Raji (cell line): ENCODE results near the gene IVD.

Source experiments
- POLR2A ChIP-seq: IDR thresholded peaks from 2 replicates; pipeline ENCODE4 v1.6.1; 2011; ENCODE audit warnings: low read depth, low read length, control low read depth; ENCODE audit not compliant: insufficient read depth

The IVD gene

DNA sequence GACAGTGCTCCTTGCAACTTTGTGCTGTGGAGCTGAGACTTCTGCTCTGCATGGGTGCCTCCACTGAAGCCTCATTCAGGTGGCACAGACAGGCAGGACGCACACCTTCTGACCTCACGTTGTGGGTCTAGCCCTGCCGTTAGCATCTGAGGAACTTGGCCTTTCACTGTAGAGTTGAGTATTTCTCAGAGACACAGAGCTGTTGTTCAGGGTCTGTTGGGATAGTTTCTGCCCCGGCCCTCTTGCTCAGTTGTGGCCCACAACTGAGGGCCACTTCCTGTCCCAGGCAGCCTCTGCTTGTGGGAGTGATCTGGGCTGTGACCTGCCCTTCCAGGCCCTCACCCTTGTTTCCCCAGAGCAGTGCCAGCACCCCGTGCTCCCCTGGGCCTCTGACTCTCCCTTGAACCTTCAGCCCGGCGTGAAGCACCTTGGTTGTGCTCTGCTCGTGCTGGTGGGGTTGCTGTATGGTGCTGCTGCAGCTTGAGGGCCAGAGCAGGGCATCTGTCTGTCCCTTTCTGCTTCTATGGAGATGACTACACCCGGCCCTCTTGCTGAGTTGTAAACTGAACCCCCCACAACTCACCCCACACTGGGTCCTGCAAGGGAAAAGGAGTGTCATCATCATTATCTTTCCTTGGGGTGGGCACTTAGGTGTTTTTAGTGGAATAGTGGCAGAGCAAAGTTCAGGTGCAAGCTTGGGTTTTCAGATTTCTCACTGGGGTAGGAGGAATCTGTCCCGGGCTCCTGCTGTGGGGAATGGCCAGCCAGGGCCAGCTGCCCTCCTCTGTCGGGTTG lies 46.9 kb downstream of the IVD start:
- no peak for TF ChIP-seq POLR2A

DNA sequence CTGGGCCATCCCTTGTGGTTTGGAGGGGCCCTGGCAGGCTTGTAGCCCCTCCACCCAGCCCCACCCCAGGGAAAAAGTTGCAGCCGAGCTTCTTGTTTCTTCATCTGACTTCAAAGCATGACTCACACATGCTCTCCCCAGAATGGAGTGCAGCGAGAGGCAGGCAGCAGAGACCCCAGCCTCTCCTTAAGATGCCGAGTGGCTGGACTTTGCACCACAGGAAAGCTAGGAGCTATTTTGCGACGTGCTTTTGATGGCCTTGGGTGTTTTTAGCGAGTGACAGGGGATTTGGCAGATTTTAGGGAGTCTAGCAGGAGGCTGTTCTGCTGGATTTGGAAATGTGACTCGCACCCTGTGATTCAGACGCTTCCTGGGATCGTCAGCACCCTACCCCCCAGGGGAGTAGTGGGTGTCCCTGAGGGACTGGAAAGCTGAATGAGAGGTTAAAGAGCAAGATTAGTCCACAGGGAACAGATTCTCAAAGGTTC lies 49.4 kb downstream of the IVD start:
- no peak for TF ChIP-seq POLR2A

DNA sequence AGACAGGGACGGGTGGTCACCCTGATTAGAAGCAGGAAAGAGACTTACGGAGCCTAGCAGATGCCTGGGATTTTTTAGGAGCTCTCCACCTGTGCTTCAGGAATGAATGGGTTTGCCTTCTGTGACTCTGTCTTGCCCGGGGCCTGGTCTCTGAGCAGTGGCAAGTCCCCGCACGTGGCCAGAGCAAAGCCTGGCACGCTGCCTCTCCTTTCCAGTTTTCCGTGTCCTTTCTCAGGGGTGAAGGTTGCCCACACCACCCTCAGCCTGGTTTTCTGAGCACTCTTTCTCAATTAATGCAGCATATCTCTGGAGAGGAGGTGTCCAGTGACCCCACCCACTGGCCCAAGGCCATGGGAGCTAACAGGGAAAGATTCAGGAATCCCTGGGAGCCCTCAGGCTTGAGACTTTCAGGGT lies 50.7 kb downstream of the IVD start:
- no peak for TF ChIP-seq POLR2A

DNA sequence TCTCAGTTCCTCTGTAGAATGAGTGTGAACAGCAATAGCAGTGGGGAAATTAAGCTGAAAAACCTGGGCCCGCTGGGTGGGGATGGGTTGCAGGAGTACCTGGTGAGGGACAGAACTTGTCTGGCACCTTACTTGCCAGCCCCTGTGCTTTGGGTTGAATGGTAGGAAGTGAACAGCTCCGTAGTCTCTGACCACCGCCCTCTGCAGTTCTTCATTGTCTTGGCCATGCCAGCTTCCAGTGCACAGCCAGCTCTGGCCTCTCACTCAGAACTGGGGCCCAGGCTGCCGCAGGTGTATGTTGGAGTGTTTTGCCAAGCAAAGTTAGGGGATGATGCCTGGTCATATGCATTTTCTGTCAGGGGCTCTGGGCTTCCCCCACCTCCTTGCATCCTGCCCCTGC lies 51.1 kb downstream of the IVD start:
- TF ChIP-seq POLR2A = no peak

DNA sequence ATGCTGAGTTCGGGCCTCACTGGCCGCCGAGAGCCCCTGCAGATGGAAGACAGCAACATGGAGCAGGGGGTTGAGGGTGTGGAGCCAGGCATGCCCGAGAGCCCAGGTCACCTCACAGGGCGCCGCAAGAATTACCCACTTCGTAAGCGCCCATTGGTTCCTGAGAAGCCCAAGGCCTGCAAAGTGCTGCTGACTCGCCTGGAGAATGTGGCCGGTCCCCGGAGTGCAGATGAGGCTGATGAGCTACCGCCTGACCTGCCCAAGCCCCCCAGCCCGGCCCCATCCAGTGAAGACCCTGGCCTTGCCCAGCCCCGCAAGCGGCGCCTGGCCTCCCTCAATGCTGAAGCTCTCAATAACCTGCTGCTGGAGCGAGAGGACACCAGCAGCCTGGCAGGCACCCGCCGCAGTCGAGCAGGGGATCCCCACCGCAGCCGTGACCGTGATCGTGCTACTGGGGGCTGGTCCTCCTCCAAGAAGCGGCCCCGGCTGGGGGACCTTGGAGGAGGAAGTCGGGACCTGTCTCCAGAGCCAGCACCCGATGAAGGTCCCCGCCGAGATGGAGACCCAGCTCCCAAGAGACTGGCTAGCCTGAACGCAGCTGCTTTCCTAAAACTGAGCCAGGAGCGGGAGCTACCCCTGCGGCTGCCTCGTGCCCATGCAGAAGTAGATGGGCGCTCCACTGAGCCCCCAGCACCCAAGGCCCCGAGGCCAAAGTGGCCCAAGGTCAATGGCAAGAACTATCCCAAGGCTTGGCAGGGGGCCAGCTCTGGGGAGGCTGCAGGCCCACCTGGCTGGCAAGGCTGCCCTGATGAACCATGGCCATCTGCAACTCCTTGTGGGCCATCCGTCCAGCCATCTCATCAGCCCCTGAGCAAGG lies 53.1 kb downstream of the IVD start:
- no peak for TF ChIP-seq POLR2A

DNA sequence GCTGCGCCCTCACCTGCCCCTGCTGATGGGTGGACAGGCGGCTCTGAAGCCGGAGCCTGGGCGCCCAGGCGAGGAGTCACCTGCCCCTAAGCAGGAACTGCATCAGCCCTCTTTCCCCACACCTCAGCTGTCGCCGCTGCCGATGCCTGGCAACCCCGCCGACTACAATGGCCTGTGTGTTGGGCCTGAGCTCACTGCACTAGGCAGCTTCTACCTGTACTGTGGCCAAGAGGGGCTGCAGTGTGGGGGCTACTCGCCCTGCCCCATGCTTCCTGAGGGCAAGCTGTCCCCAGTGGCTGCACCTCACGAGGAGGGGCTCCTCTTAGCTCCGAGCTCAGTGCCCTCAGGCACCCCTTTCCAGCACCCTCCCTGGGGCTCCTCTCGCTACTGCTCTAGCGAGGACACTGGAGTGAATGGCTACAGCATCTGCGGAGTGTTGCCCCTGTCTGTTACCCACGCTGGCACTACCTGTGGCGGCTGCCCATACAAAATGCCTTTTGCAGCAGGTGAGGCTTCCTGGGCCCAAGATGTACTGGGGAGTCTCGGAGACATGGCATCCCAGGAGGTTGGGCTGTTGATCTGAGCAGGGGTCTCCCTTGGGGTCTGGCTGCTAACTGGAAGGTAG lies 53.9 kb downstream of the IVD start:
- no peak for TF ChIP-seq POLR2A

DNA sequence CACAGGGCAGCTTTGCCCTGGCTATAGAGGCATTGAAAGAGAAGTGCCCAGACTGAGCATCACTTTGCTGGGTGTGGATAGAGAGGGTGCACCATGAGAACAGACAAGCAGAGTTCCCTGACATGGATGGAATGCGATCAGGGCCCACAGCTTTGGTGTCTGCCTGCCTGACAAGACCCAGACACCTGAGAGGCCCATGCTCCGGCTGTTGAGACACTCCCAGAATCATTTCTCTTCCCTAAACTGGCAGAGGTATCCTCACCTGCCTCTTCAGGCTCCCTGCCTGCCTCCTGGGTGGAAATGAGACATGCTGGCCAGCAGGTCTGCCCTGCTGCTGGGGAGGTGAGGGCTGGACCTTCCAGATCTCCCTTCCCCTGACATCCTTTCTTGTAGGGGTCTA lies 54.8 kb downstream of the IVD start:
- TF ChIP-seq POLR2A = no peak

DNA sequence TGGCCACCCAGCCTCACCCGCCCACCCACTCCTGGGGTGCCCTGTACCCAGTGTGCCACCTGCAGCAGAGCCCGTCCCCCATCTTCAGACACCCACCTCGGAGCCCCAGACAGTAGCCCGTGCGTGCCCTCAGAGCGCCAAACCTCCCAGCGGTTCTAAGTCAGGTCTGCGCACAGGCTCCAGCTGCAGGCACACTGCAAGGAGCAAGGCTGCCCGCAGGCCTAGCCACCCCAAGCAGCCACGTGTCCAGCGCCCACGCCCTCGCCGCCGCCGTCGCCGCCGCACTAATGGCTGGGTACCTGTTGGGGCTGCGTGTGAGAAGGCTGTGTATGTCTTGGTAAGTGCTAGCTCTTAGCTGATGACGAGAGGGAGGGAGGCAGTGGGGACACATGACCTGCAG lies 56.4 kb downstream of the IVD start:
- no peak for TF ChIP-seq POLR2A

DNA sequence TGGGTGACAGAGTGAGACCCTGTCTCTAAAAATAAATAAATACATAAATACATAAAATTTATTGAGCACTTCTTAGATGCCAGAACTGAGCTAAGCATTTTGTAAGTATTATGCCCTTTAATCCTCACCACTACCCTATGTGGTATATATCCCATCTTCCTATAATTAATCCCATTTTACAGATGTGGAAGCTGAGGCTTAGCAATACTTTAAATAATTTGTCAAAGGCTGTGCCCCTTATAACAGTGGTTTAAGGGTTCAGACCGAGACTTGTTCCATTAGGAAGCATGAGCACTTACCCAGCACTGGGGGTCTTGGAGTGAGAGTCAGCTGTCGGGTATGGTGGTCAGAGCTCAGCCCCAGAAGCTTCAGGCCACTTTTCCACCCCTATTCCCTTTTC lies 57.7 kb downstream of the IVD start:
- no peak for TF ChIP-seq POLR2A

DNA sequence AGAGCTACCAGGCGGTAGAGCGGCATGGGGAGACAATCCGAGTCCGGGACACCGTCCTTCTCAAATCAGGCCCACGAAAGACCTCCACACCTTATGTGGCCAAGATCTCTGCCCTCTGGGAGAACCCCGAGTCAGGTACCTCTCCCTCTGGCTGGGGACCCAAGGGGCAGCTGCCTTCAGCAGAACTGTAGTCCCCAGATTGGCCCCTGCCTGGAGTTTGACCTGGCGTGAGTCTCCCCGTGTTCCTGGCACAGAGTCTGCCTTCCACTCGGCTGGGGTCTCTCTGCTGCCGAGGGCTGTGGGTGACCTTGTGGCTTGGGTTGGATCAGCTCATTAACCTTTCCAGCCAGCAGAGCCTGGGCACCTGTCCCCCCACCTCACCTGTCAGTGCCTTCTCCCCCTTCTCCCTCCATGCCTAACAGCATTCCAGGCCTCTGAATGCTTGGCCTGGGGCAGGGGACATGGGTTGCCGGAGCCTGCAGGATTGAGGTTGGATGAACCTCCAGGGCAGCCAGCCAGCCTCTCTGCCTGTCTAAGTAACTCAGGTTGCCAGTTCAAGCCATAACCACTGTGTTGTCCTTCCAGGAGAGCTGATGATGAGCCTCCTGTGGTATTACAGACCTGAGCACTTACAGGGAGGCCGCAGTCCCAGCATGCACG lies 58.4 kb downstream of the IVD start:
- TF ChIP-seq POLR2A = no peak

DNA sequence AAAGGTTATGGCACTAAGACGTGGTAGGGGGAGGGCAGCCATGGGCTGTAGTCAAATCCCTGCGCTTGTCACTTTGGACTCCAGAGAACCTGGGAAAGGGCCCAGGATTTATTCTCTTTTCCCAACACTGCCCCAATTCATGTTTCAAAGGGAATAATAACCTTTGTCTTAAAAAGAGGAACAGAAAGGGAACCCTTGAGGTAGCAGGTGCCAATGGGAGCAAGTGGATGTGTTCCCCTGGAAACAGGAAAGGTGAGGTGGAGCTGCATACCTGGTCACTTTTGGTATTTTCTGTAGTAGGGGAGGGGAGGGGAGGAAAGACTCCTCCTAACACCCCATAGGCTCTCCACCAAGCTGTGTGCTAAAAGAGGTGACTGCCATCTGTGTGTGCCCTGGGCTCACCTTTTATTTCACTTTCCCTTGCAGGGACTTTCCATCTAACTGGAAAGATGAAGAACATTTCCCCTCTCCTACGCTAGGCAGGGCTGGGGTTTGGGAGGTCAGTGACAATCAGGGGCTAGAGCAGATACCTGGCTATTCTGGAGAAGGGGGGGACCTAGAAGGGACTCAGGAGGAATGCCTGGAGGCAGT lies 59.1 kb downstream of the IVD start:
- TF ChIP-seq POLR2A = no peak

DNA sequence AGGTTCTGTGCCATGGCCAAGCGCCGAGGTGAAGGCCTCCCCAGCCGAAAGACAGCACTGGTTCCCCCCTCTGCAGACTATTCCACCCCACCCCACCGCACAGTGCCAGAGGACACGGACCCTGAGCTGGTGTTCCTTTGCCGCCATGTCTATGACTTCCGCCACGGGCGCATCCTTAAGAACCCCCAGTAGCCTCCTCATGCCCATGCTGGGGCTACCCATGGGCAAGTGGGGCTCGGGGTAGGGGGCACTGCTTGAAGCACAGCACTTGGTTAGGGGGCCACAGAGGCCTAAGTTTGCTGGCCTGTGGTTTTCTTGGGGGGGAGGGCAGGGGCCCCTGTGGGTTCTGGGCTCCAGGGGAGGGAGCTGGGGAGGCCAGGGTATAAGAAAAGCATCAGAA lies 60.3 kb downstream of the IVD start:
- no peak for TF ChIP-seq POLR2A

DNA sequence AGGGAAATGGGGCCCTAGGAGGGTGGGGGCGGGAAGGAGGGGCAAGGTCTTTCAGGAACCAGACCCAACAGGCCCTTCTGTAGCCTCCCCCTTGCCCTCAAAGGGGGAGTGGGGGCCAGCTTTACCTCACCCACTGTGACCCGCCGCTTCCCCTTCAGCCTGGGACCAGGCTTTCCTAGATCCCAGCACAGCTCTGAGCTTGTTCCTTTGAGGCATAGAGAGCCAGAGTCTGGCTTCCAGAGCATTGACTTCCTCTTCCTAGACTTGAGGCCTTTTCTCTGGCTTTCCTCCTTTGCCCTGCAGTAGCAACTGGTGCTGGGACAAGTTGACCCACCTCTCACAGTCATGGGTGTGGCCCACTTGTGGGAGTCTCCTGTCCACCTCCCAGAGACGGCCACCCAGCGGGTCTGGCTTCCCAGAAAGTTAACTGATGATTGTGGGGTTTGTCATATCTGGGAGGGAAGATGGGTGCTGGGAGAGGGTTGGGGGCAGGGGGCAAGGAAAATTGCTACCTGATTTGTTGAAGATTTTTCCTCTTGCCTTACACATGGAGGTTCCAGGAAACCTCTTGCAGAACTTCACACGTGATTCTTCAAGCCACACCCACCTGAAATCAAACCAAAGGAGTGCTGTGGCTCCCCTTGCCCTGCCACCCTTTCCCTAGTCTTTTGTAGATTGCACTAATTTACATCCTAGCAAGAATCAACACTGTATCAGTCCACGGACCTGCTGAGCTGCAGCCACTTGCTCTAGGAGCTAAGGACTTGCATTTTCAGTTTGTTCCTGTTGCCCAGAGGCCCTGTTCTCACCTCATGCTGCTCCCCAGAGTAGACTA lies 61.0 kb downstream of the IVD start:
- TF ChIP-seq POLR2A = no peak

DNA sequence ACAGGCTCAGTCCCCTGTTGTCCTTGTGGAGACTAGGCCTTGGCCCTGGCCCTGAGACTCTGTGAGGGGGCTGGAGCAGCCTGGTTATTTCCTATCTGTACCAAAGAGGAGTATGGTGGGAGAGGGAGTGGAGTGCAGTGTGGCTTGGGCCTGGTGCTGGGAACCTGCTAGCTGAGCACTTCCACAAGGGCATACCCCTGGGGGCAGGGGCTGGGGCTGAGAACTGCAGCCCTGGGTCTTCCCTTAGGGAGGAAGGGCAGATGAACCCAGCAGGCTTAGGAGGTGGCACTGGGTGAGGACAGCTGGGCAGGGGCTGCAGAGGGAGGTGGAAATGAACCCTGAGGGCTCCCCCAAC lies 61.6 kb downstream of the IVD start:
- TF ChIP-seq POLR2A = no peak
